HG02840 (cell line): Measurements from ENCODE around the gene DLK1.

Source experiments
- ATAC-seq: cut with Tn5 transposase; IDR thresholded peaks from one replicate; pipeline ENCODE4 v1.9.1; 2021; ENCODE audit warnings: mild to moderate bottlenecking, moderate library complexity, moderate number of reproducible peaks; ENCODE audit not compliant: unreplicated experiment, low FRiP score

The DLK1 gene

GRCh38 chr14:100711493-100711892 lies 15.2 kb upstream of the DLK1 start:
- no peak for ATAC-seq

GRCh38 chr14:100712490-100712889 lies 14.2 kb upstream of the DLK1 start:
- no peak for ATAC-seq

- ATAC-seq = no peak
Measured at GRCh38 chr14:100713705-100714104, 13.0 kb upstream of the DLK1 start.

- no peak for ATAC-seq
Measured at GRCh38 chr14:100714258-100714892, 12.3 kb upstream of the DLK1 start.

GRCh38 chr14:100715332-100715731 lies 11.4 kb upstream of the DLK1 start:
- no peak for ATAC-seq

- ATAC-seq = no peak
Measured at GRCh38 chr14:100715803-100716202, 10.9 kb upstream of the DLK1 start.

GRCh38 chr14:100717386-100717785 lies 9.3 kb upstream of the DLK1 start:
- ATAC-seq = no peak

- no peak for ATAC-seq
Measured at GRCh38 chr14:100719976-100720520, 6.6 kb upstream of the DLK1 start.

- no peak for ATAC-seq
Measured at GRCh38 chr14:100721568-100721967, 5.1 kb upstream of the DLK1 start.

GRCh38 chr14:100722367-100722766 lies 4.3 kb upstream of the DLK1 start:
- no peak for ATAC-seq

- no peak for ATAC-seq
Measured at GRCh38 chr14:100723135-100723829, 3.4 kb upstream of the DLK1 start.

GRCh38 chr14:100723830-100724437 lies 2.8 kb upstream of the DLK1 start:
- ATAC-seq = no peak

GRCh38 chr14:100724536-100724935 lies 2.2 kb upstream of the DLK1 start:
- ATAC-seq = no peak

- ATAC-seq = no peak
Measured at GRCh38 chr14:100725587-100726387, 905 bp upstream of the DLK1 start.

GRCh38 chr14:100727086-100727872 lies 587 bp downstream of the DLK1 start:
- no peak for ATAC-seq

GRCh38 chr14:100727873-100728240 lies 1.2 kb downstream of the DLK1 start:
- ATAC-seq = no peak

GRCh38 chr14:100728962-100729361 lies 2.3 kb downstream of the DLK1 start:
- no peak for ATAC-seq

- ATAC-seq = no peak
Measured at GRCh38 chr14:100729982-100730381, 3.3 kb downstream of the DLK1 start.

GRCh38 chr14:100730581-100730980 lies 3.9 kb downstream of the DLK1 start:
- ATAC-seq = no peak

GRCh38 chr14:100731011-100731670 lies 4.4 kb downstream of the DLK1 start:
- no peak for ATAC-seq
